Astrocyte of the cerebellum (primary cell): ENCODE data around the gene RXFP3.

Experiments used
- DNase-seq: peaks from one replicate; pipeline ENCODE4 v3.0.0-alpha.2; 2011; ENCODE audit warnings: low read depth
- H3K4me3 ChIP-seq: 2 replicates; pipeline ENCODE4 v1.5.1; 2011; ENCODE audit warnings: mild to moderate bottlenecking, low read depth, low read length, moderate library complexity
- CTCF ChIP-seq: IDR thresholded peaks from 2 replicates; pipeline ENCODE4 v1.5.1; 2012; ENCODE audit warnings: low read length, low read depth, moderate library complexity, mild to moderate bottlenecking; ENCODE audit errors: missing control alignments
- in situ Hi-C: cut with HindIII; loops from 2 replicates; pipeline ENCODE4 v1.10.0; 2017; ENCODE audit warnings: low sequenced_read_pairs

RXFP3 gene

GRCh38 chr5:33936381-33937016, at the start of gene RXFP3:
TSS of gene RXFP3 (plus strand) at chr5:33936386. CDS start at chr5:33936741, 355 bp downstream.
- peak within 1 kb of the TSS; percentile 47 for H3K4me3 ChIP-seq
- no peak for DNase-seq
- in situ Hi-C loops: loop anchor here (25.0 kb wide), 1 partner anchor 474 kb away; no protein-coding TSS in a partner anchor
- no peak for TF ChIP-seq CTCF

- H3K4me3 ChIP-seq: no peak overlapping the region
- TF ChIP-seq CTCF: no peak
- in situ Hi-C loops: no loop called here
- DNase-seq: no peak
Observed at GRCh38 chr5:33887268-33887667, 48.9 kb upstream of the RXFP3 start.

GRCh38 chr5:33888587-33888986, 47.6 kb upstream of the RXFP3 start:
- H3K4me3 ChIP-seq: no peak overlapping the region
- DNase-seq: no peak
- in situ Hi-C loops: no loop called here
- TF ChIP-seq CTCF: no peak

- peak; percentile 51 for TF ChIP-seq CTCF
- DNase-seq: no peak
- peak overlapping the region; percentile 61 for H3K4me3 ChIP-seq
- in situ Hi-C loops: no loop called here
Observed at GRCh38 chr5:33890131-33891032, 45.8 kb upstream of the RXFP3 start.

- DNase-seq: no peak
- no peak for TF ChIP-seq CTCF
- H3K4me3 ChIP-seq: peak overlapping the region; percentile 61
- in situ Hi-C loops: no loop called here
Observed at GRCh38 chr5:33891446-33891787, 44.8 kb upstream of the RXFP3 start.

- no peak for TF ChIP-seq CTCF
- peak; percentile 58 for DNase-seq
- in situ Hi-C loops: no loop called here
- H3K4me3 ChIP-seq: peak within 1 kb of the TSS; percentile 61
Observed at GRCh38 chr5:33891788-33892619, 44.2 kb upstream of the RXFP3 start, which contains the start of gene ADAMTS12. TSS of gene ADAMTS12 (minus strand) at chr5:33891990. CDS start at chr5:33891856, 134 bp downstream.
